Activated naive CD8-positive, alpha-beta T cell (primary cell): Measurements from ENCODE around the gene RTN4R.

Source experiments
- H3K27ac Mint-ChIP-seq: one replicate; pipeline ENCODE4 v1.8.0; 2021; ENCODE audit warnings: mixed read lengths
- H3K27me3 Mint-ChIP-seq: one replicate; pipeline ENCODE4 v1.8.0; 2021; ENCODE audit warnings: mixed read lengths
- H3K36me3 Mint-ChIP-seq: one replicate; pipeline ENCODE4 v1.8.0; 2021; ENCODE audit warnings: mixed read lengths
- H3K4me1 Mint-ChIP-seq: one replicate; pipeline ENCODE4 v1.8.0; 2021; ENCODE audit warnings: low read depth, mixed read lengths
- H3K4me3 Mint-ChIP-seq: one replicate; pipeline ENCODE4 v1.8.0; 2021; ENCODE audit warnings: mild to moderate bottlenecking, mixed read lengths
- H3K9me3 Mint-ChIP-seq: one replicate; pipeline ENCODE4 v1.8.0; 2021; ENCODE audit warnings: low read depth, mixed read lengths

The RTN4R gene

GRCh38 chr22:20239676-20240446 lies 28.3 kb downstream of the RTN4R start:
- peak overlapping the region; percentile 54 for H3K27ac Mint-ChIP-seq

GRCh38 chr22:20238901-20239675 lies 29.0 kb downstream of the RTN4R start:
- H3K36me3 Mint-ChIP-seq = no peaks in the 10 kb centered on the region
- peak overlapping the region; percentile 13 for H3K4me3 Mint-ChIP-seq
- peak overlapping the region; percentile 54 for H3K27ac Mint-ChIP-seq

More at GRCh38 chr22:20239676-20240446, 28.3 kb downstream of the RTN4R start:
- peak overlapping the region; percentile 13 for H3K4me3 Mint-ChIP-seq
- no peaks in the 10 kb centered on the region for H3K27me3 Mint-ChIP-seq
- H3K9me3 Mint-ChIP-seq = no peaks in the 10 kb centered on the region
- H3K36me3 Mint-ChIP-seq = no peaks in the 10 kb centered on the region
- H3K4me1 Mint-ChIP-seq = peaks cover 39% of the 10 kb centered on the region

GRCh38 chr22:20238536-20238900 lies 29.6 kb downstream of the RTN4R start:
- peak overlapping the region; percentile 13 for H3K4me3 Mint-ChIP-seq
- H3K27me3 Mint-ChIP-seq = no peaks in the 10 kb centered on the region
- peaks cover 28% of the 10 kb centered on the region for H3K4me1 Mint-ChIP-seq
- no peaks in the 10 kb centered on the region for H3K36me3 Mint-ChIP-seq
- H3K27ac Mint-ChIP-seq = peak overlapping the region; percentile 72
- no peaks in the 10 kb centered on the region for H3K9me3 Mint-ChIP-seq

More at GRCh38 chr22:20238901-20239675, 29.0 kb downstream of the RTN4R start:
- Mint-ChIP-seq H3K4me1 (peaks cover 33% of the 10 kb centered on the region), H3K9me3 (no peaks in the 10 kb centered on the region), H3K27me3 (no peaks in the 10 kb centered on the region)

GRCh38 chr22:20237480-20238440 lies 30.4 kb downstream of the RTN4R start:
- peak overlapping the region; percentile 72 for H3K27ac Mint-ChIP-seq
- no peaks in the 10 kb centered on the region for H3K36me3 Mint-ChIP-seq
- H3K9me3 Mint-ChIP-seq = no peaks in the 10 kb centered on the region
- no peaks in the 10 kb centered on the region for H3K27me3 Mint-ChIP-seq
- peak overlapping the region; percentile 13 for H3K4me3 Mint-ChIP-seq
- peaks cover 21% of the 10 kb centered on the region for H3K4me1 Mint-ChIP-seq

- Mint-ChIP-seq H3K36me3 (no peaks in the 10 kb centered on the region), H3K27ac (no peak overlapping the region), H3K4me1 (peaks cover 15% of the 10 kb centered on the region), H3K27me3 (no peaks in the 10 kb centered on the region), H3K4me3 (no peak overlapping the region), H3K9me3 (no peaks in the 10 kb centered on the region)
Observed at GRCh38 chr22:20236052-20236717, 31.9 kb downstream of the RTN4R start.

GRCh38 chr22:20235389-20235991 lies 32.6 kb downstream of the RTN4R start:
- no peaks in the 10 kb centered on the region for H3K36me3 Mint-ChIP-seq
- H3K4me1 Mint-ChIP-seq = peaks cover 12% of the 10 kb centered on the region
- H3K27ac Mint-ChIP-seq = no peak overlapping the region
- no peaks in the 10 kb centered on the region for H3K9me3 Mint-ChIP-seq
- no peaks in the 10 kb centered on the region for H3K27me3 Mint-ChIP-seq
- H3K4me3 Mint-ChIP-seq = no peak overlapping the region

- Mint-ChIP-seq H3K4me3 (no peak overlapping the region), H3K36me3 (no peaks in the 10 kb centered on the region), H3K27ac (no peak overlapping the region), H3K27me3 (no peaks in the 10 kb centered on the region), H3K4me1 (peaks cover 12% of the 10 kb centered on the region), H3K9me3 (no peaks in the 10 kb centered on the region)
Observed at GRCh38 chr22:20234760-20235388, 33.2 kb downstream of the RTN4R start.

- no peak overlapping the region for H3K4me3 Mint-ChIP-seq
- no peaks in the 10 kb centered on the region for H3K9me3 Mint-ChIP-seq
- H3K27me3 Mint-ChIP-seq = no peaks in the 10 kb centered on the region
- no peak overlapping the region for H3K27ac Mint-ChIP-seq
- H3K4me1 Mint-ChIP-seq = peaks cover 7% of the 10 kb centered on the region
- H3K36me3 Mint-ChIP-seq = no peaks in the 10 kb centered on the region
Observed at GRCh38 chr22:20234314-20234682, 33.8 kb downstream of the RTN4R start.

- no peaks in the 10 kb centered on the region for H3K9me3 Mint-ChIP-seq
- peaks cover 6% of the 10 kb centered on the region for H3K4me1 Mint-ChIP-seq
- no peak overlapping the region for H3K4me3 Mint-ChIP-seq
- no peak overlapping the region for H3K27ac Mint-ChIP-seq
- no peaks in the 10 kb centered on the region for H3K27me3 Mint-ChIP-seq
- no peaks in the 10 kb centered on the region for H3K36me3 Mint-ChIP-seq
Observed at GRCh38 chr22:20233351-20234313, 34.5 kb downstream of the RTN4R start.

- Mint-ChIP-seq H3K9me3 (no peaks in the 10 kb centered on the region), H3K36me3 (no peaks in the 10 kb centered on the region), H3K27ac (no peak overlapping the region), H3K27me3 (no peaks in the 10 kb centered on the region), H3K4me1 (peaks cover 5% of the 10 kb centered on the region), H3K4me3 (no peak overlapping the region)
Observed at GRCh38 chr22:20232781-20233180, 35.3 kb downstream of the RTN4R start.

GRCh38 chr22:20232237-20232598 lies 35.9 kb downstream of the RTN4R start:
- peaks cover 2% of the 10 kb centered on the region for H3K4me1 Mint-ChIP-seq
- no peak overlapping the region for H3K27ac Mint-ChIP-seq
- H3K27me3 Mint-ChIP-seq = no peaks in the 10 kb centered on the region
- no peaks in the 10 kb centered on the region for H3K36me3 Mint-ChIP-seq
- H3K9me3 Mint-ChIP-seq = no peaks in the 10 kb centered on the region
- H3K4me3 Mint-ChIP-seq = no peak overlapping the region

- Mint-ChIP-seq H3K27ac (no peak overlapping the region), H3K9me3 (no peaks in the 10 kb centered on the region), H3K36me3 (no peaks in the 10 kb centered on the region), H3K27me3 (no peaks in the 10 kb centered on the region), H3K4me3 (no peak overlapping the region), H3K4me1 (peaks cover under 1% of the 10 kb centered on the region)
Observed at GRCh38 chr22:20231514-20232236, 36.4 kb downstream of the RTN4R start.
